HL-60 (cell line): ENCODE results near the gene NASP.

Experiments
- DNase-seq, 2 experiments: peaks; one replicate each; pipeline ENCODE4 v3.0.0-alpha.2; 2010 to 2020; ENCODE audit warnings: low read depth in 1 of 2, low spot score in 1 of 2
- H3K27ac ChIP-seq: fragments of 250-450 bp; sonication (Bioruptor Pico); replicated peaks from 2 replicates; pipeline ENCODE4 v1.5.1; 2020; ENCODE audit warnings: mild to moderate bottlenecking, moderate library complexity
- H3K27me3 ChIP-seq: fragments of 250-450 bp; sonication (Bioruptor Pico); 2 replicates; pipeline ENCODE4 v1.5.1; 2021; ENCODE audit warnings: mild to moderate bottlenecking, moderate library complexity; ENCODE audit not compliant: insufficient read depth, poor library complexity, severe bottlenecking
- H3K4me3 ChIP-seq: replicated peaks from 2 replicates; pipeline ENCODE4 v1.5.1; 2011; ENCODE audit warnings: mild to moderate bottlenecking, control low read depth, low read length; ENCODE audit not compliant: insufficient read depth
- GABPA ChIP-seq: IDR thresholded peaks from 2 replicates; pipeline ENCODE4 v1.6.1; 2012; ENCODE audit warnings: low read depth
- POLR2AphosphoS5 ChIP-seq: IDR thresholded peaks from 2 replicates; pipeline ENCODE4 v1.6.1; 2012; ENCODE audit warnings: low read depth
- SPI1 ChIP-seq: IDR thresholded peaks from 2 replicates; pipeline ENCODE4 v1.6.1; 2012; ENCODE audit warnings: low read depth, mild to moderate bottlenecking, borderline replicate concordance
- TF ChIP-seq, protein P1 (sequence below): IDR thresholded peaks from one replicate; pipeline ENCODE4 v1.5.1; 2011; ENCODE audit warnings: low read length, control low read depth, inconsistent platforms; ENCODE audit not compliant: insufficient read depth
- TF ChIP-seq, protein P2 (sequence below): IDR thresholded peaks from 2 replicates; pipeline ENCODE4 v1.6.1; 2012; ENCODE audit warnings: low read depth; ENCODE audit not compliant: insufficient replicate concordance

The NASP gene

DNA sequence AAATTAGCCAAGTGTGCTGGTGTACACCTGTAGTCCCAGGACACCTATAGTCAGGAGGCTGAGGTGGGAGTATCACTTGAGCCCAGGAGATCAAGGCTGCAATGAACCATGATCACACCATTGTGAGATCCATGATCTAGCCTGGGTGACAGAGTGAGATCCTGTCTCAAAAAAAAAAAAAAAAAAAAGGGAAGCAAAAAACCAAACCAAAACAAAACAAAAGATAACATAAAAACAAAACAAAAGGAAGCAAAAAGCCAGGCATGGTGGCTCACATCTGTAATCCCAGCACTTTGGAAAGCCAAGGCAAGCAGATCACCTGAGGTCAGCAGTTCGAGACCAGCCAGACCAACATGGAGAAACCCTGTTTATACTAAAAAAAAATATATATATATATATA, 42.6 kb upstream of the NASP start:
- no peak overlapping the region for H3K27ac ChIP-seq
- H3K27me3 ChIP-seq, result no peaks in the 10 kb centered on the region
- TF ChIP-seq, protein P1, sequence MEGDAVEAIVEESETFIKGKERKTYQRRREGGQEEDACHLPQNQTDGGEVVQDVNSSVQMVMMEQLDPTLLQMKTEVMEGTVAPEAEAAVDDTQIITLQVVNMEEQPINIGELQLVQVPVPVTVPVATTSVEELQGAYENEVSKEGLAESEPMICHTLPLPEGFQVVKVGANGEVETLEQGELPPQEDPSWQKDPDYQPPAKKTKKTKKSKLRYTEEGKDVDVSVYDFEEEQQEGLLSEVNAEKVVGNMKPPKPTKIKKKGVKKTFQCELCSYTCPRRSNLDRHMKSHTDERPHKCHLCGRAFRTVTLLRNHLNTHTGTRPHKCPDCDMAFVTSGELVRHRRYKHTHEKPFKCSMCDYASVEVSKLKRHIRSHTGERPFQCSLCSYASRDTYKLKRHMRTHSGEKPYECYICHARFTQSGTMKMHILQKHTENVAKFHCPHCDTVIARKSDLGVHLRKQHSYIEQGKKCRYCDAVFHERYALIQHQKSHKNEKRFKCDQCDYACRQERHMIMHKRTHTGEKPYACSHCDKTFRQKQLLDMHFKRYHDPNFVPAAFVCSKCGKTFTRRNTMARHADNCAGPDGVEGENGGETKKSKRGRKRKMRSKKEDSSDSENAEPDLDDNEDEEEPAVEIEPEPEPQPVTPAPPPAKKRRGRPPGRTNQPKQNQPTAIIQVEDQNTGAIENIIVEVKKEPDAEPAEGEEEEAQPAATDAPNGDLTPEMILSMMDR, result no peak
- no peak for TF ChIP-seq SPI1
- TF ChIP-seq, protein P2, sequence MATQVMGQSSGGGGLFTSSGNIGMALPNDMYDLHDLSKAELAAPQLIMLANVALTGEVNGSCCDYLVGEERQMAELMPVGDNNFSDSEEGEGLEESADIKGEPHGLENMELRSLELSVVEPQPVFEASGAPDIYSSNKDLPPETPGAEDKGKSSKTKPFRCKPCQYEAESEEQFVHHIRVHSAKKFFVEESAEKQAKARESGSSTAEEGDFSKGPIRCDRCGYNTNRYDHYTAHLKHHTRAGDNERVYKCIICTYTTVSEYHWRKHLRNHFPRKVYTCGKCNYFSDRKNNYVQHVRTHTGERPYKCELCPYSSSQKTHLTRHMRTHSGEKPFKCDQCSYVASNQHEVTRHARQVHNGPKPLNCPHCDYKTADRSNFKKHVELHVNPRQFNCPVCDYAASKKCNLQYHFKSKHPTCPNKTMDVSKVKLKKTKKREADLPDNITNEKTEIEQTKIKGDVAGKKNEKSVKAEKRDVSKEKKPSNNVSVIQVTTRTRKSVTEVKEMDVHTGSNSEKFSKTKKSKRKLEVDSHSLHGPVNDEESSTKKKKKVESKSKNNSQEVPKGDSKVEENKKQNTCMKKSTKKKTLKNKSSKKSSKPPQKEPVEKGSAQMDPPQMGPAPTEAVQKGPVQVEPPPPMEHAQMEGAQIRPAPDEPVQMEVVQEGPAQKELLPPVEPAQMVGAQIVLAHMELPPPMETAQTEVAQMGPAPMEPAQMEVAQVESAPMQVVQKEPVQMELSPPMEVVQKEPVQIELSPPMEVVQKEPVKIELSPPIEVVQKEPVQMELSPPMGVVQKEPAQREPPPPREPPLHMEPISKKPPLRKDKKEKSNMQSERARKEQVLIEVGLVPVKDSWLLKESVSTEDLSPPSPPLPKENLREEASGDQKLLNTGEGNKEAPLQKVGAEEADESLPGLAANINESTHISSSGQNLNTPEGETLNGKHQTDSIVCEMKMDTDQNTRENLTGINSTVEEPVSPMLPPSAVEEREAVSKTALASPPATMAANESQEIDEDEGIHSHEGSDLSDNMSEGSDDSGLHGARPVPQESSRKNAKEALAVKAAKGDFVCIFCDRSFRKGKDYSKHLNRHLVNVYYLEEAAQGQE, result no peak
- TF ChIP-seq GABPA, result no peak
- TF ChIP-seq POLR2AphosphoS5, result no peak
- no peak for DNase-seq
- no peak overlapping the region for H3K4me3 ChIP-seq

DNA sequence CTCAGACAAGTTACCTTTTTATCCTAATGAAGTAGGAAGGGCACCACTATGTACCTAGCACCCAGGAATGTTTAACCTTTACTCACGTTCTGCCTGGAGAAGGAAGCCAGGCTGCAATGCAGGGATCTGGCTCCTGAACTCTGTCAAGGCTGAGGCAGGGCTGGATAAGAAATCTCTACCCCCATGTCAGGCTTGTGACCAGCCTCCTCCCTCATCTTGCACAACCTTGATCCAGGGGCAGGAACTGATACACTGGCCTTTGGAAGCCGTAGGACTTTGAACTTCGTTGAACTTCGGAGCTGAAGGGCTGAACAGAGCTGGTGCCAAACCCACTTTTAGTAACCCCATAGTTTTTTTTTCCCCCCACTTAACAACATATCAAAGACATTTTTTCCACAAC, 41.2 kb upstream of the NASP start:
- Histone ChIP-seq H3K4me3 (no peak overlapping the region), H3K27ac (no peak overlapping the region), H3K27me3 (no peaks in the 10 kb centered on the region)
- TF ChIP-seq, protein P2, result no peak
- TF ChIP-seq, protein P1, result no peak
- TF ChIP-seq SPI1 (no peak), POLR2AphosphoS5 (no peak), GABPA (no peak)
- no peak for DNase-seq

DNA sequence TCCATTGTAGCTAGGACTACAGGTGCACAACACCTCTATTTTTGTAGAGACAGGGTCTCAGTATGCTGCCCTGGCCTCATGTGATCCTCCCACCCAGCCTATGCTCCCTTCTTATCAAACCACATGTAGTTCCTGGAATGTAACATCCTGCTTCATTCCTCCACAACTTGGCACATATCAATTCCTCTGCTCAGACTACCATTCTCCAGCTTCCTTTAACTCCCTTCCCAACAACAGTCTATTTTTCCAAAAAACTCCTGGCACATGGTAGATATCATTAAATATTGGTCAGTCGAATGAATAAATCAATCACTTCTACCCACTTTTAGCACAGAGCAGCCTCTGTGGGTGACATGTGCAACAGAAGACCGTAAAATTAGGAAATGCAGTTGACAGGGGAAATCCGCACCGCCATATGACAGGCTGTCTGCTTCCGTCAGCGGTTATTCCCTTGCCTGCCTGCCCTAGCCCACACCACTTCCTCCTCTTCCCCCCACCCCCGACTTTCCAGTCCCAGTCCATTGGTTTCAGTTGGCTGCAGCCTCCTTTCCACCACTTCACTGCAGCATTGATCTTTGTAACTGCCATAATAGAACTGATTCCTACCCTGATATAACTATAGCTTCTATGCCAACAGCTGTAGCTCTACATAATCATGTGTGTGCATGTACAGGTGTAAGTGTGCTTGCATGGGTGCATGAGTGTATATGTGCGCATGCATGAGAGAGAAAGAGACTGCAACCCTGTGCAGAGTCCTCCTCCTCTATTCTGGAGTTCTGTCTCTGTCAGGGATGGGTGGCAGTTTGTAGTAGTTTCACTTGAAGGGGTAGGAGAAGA, 40.0 kb upstream of the NASP start:
- Histone ChIP-seq H3K27ac (no peak overlapping the region), H3K27me3 (no peaks in the 10 kb centered on the region), H3K4me3 (no peak overlapping the region)
- DNase-seq, result peak; percentile 74 to 92
- TF ChIP-seq, protein P1, result no peak
- TF ChIP-seq POLR2AphosphoS5 (peak; percentile 94), SPI1 (peak; percentile 94), GABPA (no peak)
- TF ChIP-seq, protein P2, result no peak
